Lung (tissue), 12 donors: ENCODE data around the gene KRT34. TPM values are rescaled to one million over a fixed set of nuclear protein-coding genes. Genes with fewer than 3 reads are reported as not detected.
"Not testable (repeated sequence)": the region's sequence is repeated elsewhere in the genome, so short reads cannot be mapped to it uniquely, and the experiment has no call there.

ENCODE experiments used
- ATAC-seq: fragments of 200-7000 bp; cut with Tn5 transposase; one replicate; pipeline ENCODE4 v1.9.1; 2020; ENCODE audit warnings: moderate number of reproducible peaks; ENCODE audit not compliant: insufficient read depth, low FRiP score
- DNase-seq, 3 donors: peaks; one replicate each; pipeline ENCODE4 v3.0.0-alpha.2; 2013 to 2017
- H3K27ac ChIP-seq, 2 donors: one replicate each; pipeline ENCODE4 v1.5.1; 2013; ENCODE audit warnings: mild to moderate bottlenecking in 2 of 2, moderate library complexity in 2 of 2, control low read depth in 1 of 2, inconsistent platforms in 1 of 2, low read depth in 1 of 2, low read length in 1 of 2
- H3K27me3 ChIP-seq, 3 donors: one replicate each; pipeline ENCODE4 v1.5.1; 2013; ENCODE audit warnings: low read length in 2 of 3; ENCODE audit not compliant: control insufficient read depth in 3 of 3, insufficient read depth in 3 of 3
- H3K36me3 ChIP-seq, 4 donors: one replicate each; pipeline ENCODE4 v1.5.1; 2013; ENCODE audit warnings: low read length in 4 of 4, mild to moderate bottlenecking in 1 of 4, moderate library complexity in 1 of 4; ENCODE audit not compliant: control insufficient read depth in 4 of 4, insufficient read depth in 4 of 4
- H3K4me1 ChIP-seq, 5 donors: one replicate each; pipeline ENCODE4 v1.5.1; 2013; ENCODE audit warnings: low read length in 5 of 5, mild to moderate bottlenecking in 2 of 5, moderate library complexity in 1 of 5; ENCODE audit not compliant: control insufficient read depth in 5 of 5, insufficient read depth in 5 of 5
- H3K4me3 ChIP-seq: one replicate; pipeline ENCODE4 v1.5.1; 2013; ENCODE audit warnings: mild to moderate bottlenecking, control low read depth, moderate library complexity
- H3K9ac ChIP-seq, 2 donors: one replicate each; pipeline ENCODE4 v1.5.1; 2013; ENCODE audit warnings: low read length in 2 of 2, control low read depth in 1 of 2; ENCODE audit not compliant: insufficient read depth in 1 of 2
- H3K9me3 ChIP-seq, 4 donors: one replicate each; pipeline ENCODE4 v1.5.1; 2013; ENCODE audit warnings: low read length in 3 of 4, mild to moderate bottlenecking in 1 of 4, moderate library complexity in 1 of 4; ENCODE audit not compliant: control insufficient read depth in 4 of 4, insufficient read depth in 3 of 4
- CTCF ChIP-seq: IDR thresholded peaks from 2 replicates; pipeline ENCODE4 v1.5.1; 2012; ENCODE audit warnings: mild to moderate bottlenecking; ENCODE audit errors: control extremely low read depth, extremely low read depth
- WGBS, 2 donors: extraction: QIAGEN DNeasy Blood & Tissue Kit; methylation state at CpG; one replicate each; pipeline ENCODE4 v1.1.7; 2013; 5-methylcytosine and 5-hydroxymethylcytosine counted together
- polyA plus RNA-seq, 2 donors: library from polyadenylated mRNA; stranded (reverse); fragments of 200-250 nt; gene quantifications; one replicate each; pipeline ENCODE4 v1.2.1, GENCODE V29; 2013
- total RNA-seq, 2 donors: library from RNA; depleted of rRNA in 1 of 2; stranded (reverse); fragments of >200 nt in 1 of 2; gene quantifications; one replicate each; pipeline ENCODE4 v1.2.1, GENCODE V29; 2014 to 2021
- donor health status: control.
- donor health status: control.
- donor health status: Bipolar disorder and iron deficiency.
- donor health status: healthy.
- donor health status: DM: yes; HTN: yes; CAD: no.

Gene KRT34
- total and polyA plus RNA-seq, 4 donors, result not detected

- no peak overlapping the region for H3K9ac ChIP-seq
Measured at GRCh38 chr17:41354536-41354935, 27.6 kb downstream of the KRT34 start.

GRCh38 chr17:41352597-41353366, 29.3 kb downstream of the KRT34 start:
- Histone ChIP-seq H3K27ac (no peak overlapping the region), H3K36me3 (no peaks in the 10 kb centered on the region), H3K9me3 (peaks cover 0 to 4% (median 0%) of the 10 kb centered on the region in 4 donors), H3K27me3 (peaks cover 0 to 2% (median 0%) of the 10 kb centered on the region in 3 donors), H3K9ac (no peak overlapping the region), H3K4me3 (no peak overlapping the region), H3K4me1 (no peaks in the 10 kb centered on the region)
- TF ChIP-seq CTCF, result no peak
- 83 to 88% methylated on average over 7 of the region's 7 CpGs for WGBS, 2 donors
- ATAC-seq (no peak), DNase-seq (no peak)

More at GRCh38 chr17:41354536-41354935, 27.6 kb downstream of the KRT34 start:
- Histone ChIP-seq H3K27me3 (peaks cover 0 to 2% (median 0%) of the 10 kb centered on the region in 3 donors), H3K36me3 (no peaks in the 10 kb centered on the region), H3K9me3 (peaks cover 0 to 4% (median 0%) of the 10 kb centered on the region in 4 donors), H3K27ac (no peak overlapping the region), H3K4me1 (no peaks in the 10 kb centered on the region), H3K4me3 (no peak overlapping the region)
- ATAC-seq (no peak), DNase-seq (no peak)
- no peak for TF ChIP-seq CTCF
- WGBS, 2 donors, result 80 to 89% methylated on average over 4 of the region's 4 CpGs

GRCh38 chr17:41351177-41351576, 30.9 kb downstream of the KRT34 start:
- Histone ChIP-seq H3K27ac (no peak overlapping the region), H3K36me3 (no peaks in the 10 kb centered on the region), H3K4me1 (no peaks in the 10 kb centered on the region), H3K9ac (no peak overlapping the region), H3K9me3 (peaks cover 0 to 2% (median 0%) of the 10 kb centered on the region in 4 donors), H3K4me3 (no peak overlapping the region), H3K27me3 (no peaks in the 10 kb centered on the region)
- ATAC-seq (no peak), DNase-seq (no peak)
- 90 to 92% methylated on average over 2 of the region's 2 CpGs for WGBS, 2 donors
- TF ChIP-seq CTCF, result no peak

DNA sequence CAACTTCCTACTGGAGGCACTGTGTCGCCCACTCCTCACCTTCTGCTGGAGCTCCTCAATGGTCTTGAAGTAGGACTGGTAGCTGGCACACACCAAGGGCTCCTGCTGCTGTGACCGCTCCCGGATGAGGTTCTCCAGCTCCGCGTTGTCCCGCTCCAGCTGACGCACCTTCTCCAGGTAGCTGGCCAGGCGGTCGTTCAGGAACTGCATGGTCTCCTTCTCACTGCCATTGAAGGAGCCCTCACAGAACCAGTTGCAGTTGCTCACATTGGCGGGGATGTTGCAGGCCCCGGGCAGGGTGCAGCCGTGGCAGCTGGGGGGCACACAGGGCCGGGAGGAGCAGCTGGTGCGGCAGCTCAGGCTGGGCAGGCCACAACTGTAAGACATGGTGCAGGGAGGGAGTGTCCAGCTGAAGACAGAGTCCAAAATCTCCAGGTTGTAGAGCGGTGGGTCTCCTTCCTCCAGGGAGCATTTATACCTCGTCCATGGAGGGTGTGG, 31.7 kb downstream of the KRT34 start, which contains the start of gene KRT33A:
Gene KRT33A, minus strand, starts transcription at position 448 of the 498 bp plus-strand sequence. Its CDS starts 61 bp downstream, at position 387.
- H3K4me3 ChIP-seq, H3K4me1 ChIP-seq, ATAC-seq, H3K9me3 ChIP-seq, DNase-seq, H3K9ac ChIP-seq, H3K27ac ChIP-seq, H3K27me3 ChIP-seq, H3K36me3 ChIP-seq: not testable (repeated sequence)
- WGBS, 2 donors, result 91 to 92% methylated on average over 16 of the region's 16 CpGs
